Endothelial cell of umbilical vein (primary cell): ENCODE measurements around the gene CFAP46. TPM values are rescaled to one million over a fixed set of nuclear protein-coding genes. Genes with fewer than 3 reads are reported as not detected.

Experiments used
- BruUV-seq: library from RNA; stranded (reverse); fragments of 400-500 nt; replicated peaks from 2 replicates; lab custom pipeline; 2021; lab: Mats Ljungman, UMichigan
- CTCF ChIA-PET: fragments of 300-600, 350-600 bp; sonication (Branson Sonifier 250); formaldehyde crosslinking; loops from one replicate; lab custom pipeline; 2021; ENCODE audit warnings: antibody characterized with exemption, inconsistent platforms; lab: Charles Lee
- POLR2A ChIA-PET: fragments of 300-600, 350-600 bp; sonication (Branson Sonifier 250); formaldehyde crosslinking; loops from one replicate; lab custom pipeline; 2021; ENCODE audit warnings: antibody characterized with exemption, inconsistent platforms; lab: Charles Lee
- DNase-seq: peaks from one replicate; pipeline ENCODE4 v3.0.0-alpha.2; 2011; ENCODE audit warnings: low read depth, low spot score
- FAIRE-seq: peaks from 2 replicates; lab custom pipeline; 2011; peaks lifted over from hg19 to GRCh38; lab: Jason Lieb, UNC
- H2AFZ ChIP-seq: 2 replicates; pipeline ENCODE4 v1.6.0; 2012; ENCODE audit warnings: low read depth, low read length, control low read depth, inconsistent platforms
- H3K27ac ChIP-seq: 2 replicates; pipeline ENCODE4 v1.5.1; 2011; ENCODE audit warnings: low read depth, mild to moderate bottlenecking, control low read depth, low read length, moderate library complexity; ENCODE audit not compliant: insufficient read depth
- H3K27me3 ChIP-seq, 2 experiments: 2 replicates each; pipeline versions ENCODE4 v1.6.0 to v1.6.1; 2011; ENCODE audit warnings: low read length in 2 of 2, mixed read lengths in 1 of 2; ENCODE audit not compliant: control insufficient read depth in 2 of 2, insufficient read depth in 2 of 2
- H3K36me3 ChIP-seq, 2 experiments: 2 replicates in 1 of 2; 3 replicates in 1 of 2; pipeline ENCODE4 v1.5.1; 2011; ENCODE audit warnings: low read length in 2 of 2, mild to moderate bottlenecking in 1 of 2, moderate library complexity in 1 of 2; ENCODE audit not compliant: control insufficient read depth in 2 of 2, insufficient read depth in 2 of 2; ENCODE audit errors: extremely low read depth in 1 of 2
- H3K4me1 ChIP-seq: 3 replicates; pipeline ENCODE4 v1.5.1; 2011; ENCODE audit warnings: mild to moderate bottlenecking, low read length; ENCODE audit not compliant: control insufficient read depth, insufficient read depth; ENCODE audit errors: extremely low read depth
- H3K4me2 ChIP-seq: 2 replicates; pipeline ENCODE4 v1.6.1; 2011; ENCODE audit warnings: low read length, control low read depth, mixed read lengths; ENCODE audit not compliant: insufficient read depth
- H3K4me3 ChIP-seq, 3 experiments: fragments of 200-600 bp in 1 of 3; sonication (generic), shearing (Covaris generic) in 1 of 3; replicated peaks in 1 of 3; 2 replicates each; pipeline ENCODE4 v1.5.1; 2011 to 2016; ENCODE audit warnings: control low read depth in 3 of 3, low read length in 3 of 3, mild to moderate bottlenecking in 2 of 3, inconsistent platforms in 1 of 3, low read depth in 1 of 3, moderate library complexity in 1 of 3; ENCODE audit not compliant: insufficient read depth in 1 of 3
- H3K79me2 ChIP-seq: 2 replicates; pipeline ENCODE4 v1.6.0; 2012; ENCODE audit warnings: low read length, inconsistent platforms; ENCODE audit not compliant: control insufficient read depth, insufficient read depth
- H3K9ac ChIP-seq: replicated peaks from 2 replicates; pipeline ENCODE3; 2011; ENCODE audit warnings: low read length, control low read depth; ENCODE audit not compliant: insufficient read depth; ENCODE audit errors: extremely low read depth
- H3K9me1 ChIP-seq: replicated peaks from 3 replicates; pipeline ENCODE4 v1.6.0; 2011; ENCODE audit warnings: mild to moderate bottlenecking, low read length; ENCODE audit not compliant: control insufficient read depth, insufficient read depth; ENCODE audit errors: extremely low read depth
- H3K9me3 ChIP-seq: replicated peaks from 2 replicates; pipeline ENCODE4 v1.5.1; 2012; ENCODE audit warnings: low read length, inconsistent platforms; ENCODE audit not compliant: control insufficient read depth, insufficient read depth
- H4K20me1 ChIP-seq: replicated peaks from 2 replicates; pipeline ENCODE3; 2011; ENCODE audit warnings: mild to moderate bottlenecking, low read length; ENCODE audit not compliant: control insufficient read depth, insufficient read depth; ENCODE audit errors: extremely low read depth
- EZH2 ChIP-seq: IDR thresholded peaks from 2 replicates; pipeline ENCODE4 v1.6.1; 2012; ENCODE audit warnings: borderline replicate concordance, low read depth, mild to moderate bottlenecking, moderate library complexity, low read length, inconsistent platforms; ENCODE audit not compliant: severe bottlenecking
- FOS ChIP-seq: IDR thresholded peaks from 2 replicates; pipeline ENCODE4 v1.6.1; 2011; ENCODE audit warnings: mild to moderate bottlenecking, low read length, moderate library complexity, borderline replicate concordance; ENCODE audit not compliant: insufficient read depth
- GATA2 ChIP-seq: IDR thresholded peaks from 2 replicates; pipeline ENCODE4 v1.7.0; 2011; ENCODE audit warnings: low read depth, mild to moderate bottlenecking, moderate library complexity, mixed read lengths, low read length; ENCODE audit not compliant: insufficient read length, insufficient read depth
- JUN ChIP-seq: IDR thresholded peaks from 2 replicates; pipeline ENCODE4 v1.6.1; 2011; ENCODE audit warnings: borderline replicate concordance, low read depth; ENCODE audit not compliant: insufficient read length, insufficient read depth
- MYC ChIP-seq: IDR thresholded peaks from one replicate; pipeline ENCODE4 v1.6.1; 2011; ENCODE audit warnings: mild to moderate bottlenecking, low read depth, low read length
- POLR2A ChIP-seq: IDR thresholded peaks from 2 replicates; pipeline ENCODE4 v1.6.1; 2012; ENCODE audit warnings: low read depth, mild to moderate bottlenecking, control low read depth, low read length
- POLR2AphosphoS5 ChIP-seq: IDR thresholded peaks from 2 replicates; pipeline ENCODE4 v1.6.1; 2012; ENCODE audit warnings: low read depth, mild to moderate bottlenecking, control low read depth, low read length, moderate library complexity; ENCODE audit not compliant: insufficient read depth
- dilution Hi-C: fragments of 300-500 bp; cut with MboI; formaldehyde crosslinking; loops from one replicate; pipeline ENCODE4 v1.15.0; 2019; ENCODE audit warnings: low sequenced_read_pairs; ENCODE audit not compliant: extremely low pct_ligation_motif_present
- intact Hi-C: fragments of 100-400 bp; cut with micrococcal nuclease; formaldehyde crosslinking; loops from one replicate; pipeline ENCODE4 v1.10.0; 2022
- polyA plus RNA-seq, 4 experiments: library from polyadenylated mRNA; depleted of rRNA in 3 of 4; stranded (reverse) in 3 of 4; unstranded in 1 of 4; fragments of >200 nt; gene quantifications; 2 replicates each; pipeline versions ENCODE4 v1.2.1 to v1.2.3, GENCODE V29; 2011 to 2012; ENCODE audit warnings: missing spikeins in 1 of 4
- total RNA-seq: library from RNA; stranded (reverse); gene quantifications from 2 replicates; pipeline ENCODE4 v1.2.3, GENCODE V29; 2021
- TF ChIP-seq, protein P1 (sequence below), 2 donors: IDR thresholded peaks; 1 replicate in 1 of 2; 2 replicates in 1 of 2; pipeline ENCODE4 v1.5.1; 2011; ENCODE audit warnings: low read length in 2 of 2, mild to moderate bottlenecking in 2 of 2, moderate library complexity in 2 of 2, control low read depth in 1 of 2, inconsistent platforms in 1 of 2, low read depth in 1 of 2; ENCODE audit not compliant: insufficient read depth in 1 of 2; ENCODE audit errors: extremely low read depth in 1 of 2
- TF ChIP-seq, protein P2 (sequence below): IDR thresholded peaks from 2 replicates; pipeline ENCODE4 v1.6.1; 2011; ENCODE audit not compliant: insufficient read depth, insufficient read length

CFAP46 gene
- total and polyA plus RNA-seq, 2 donors (not counting 3 experiments of a cell fraction or from before 2014, with no cell fraction given): 0.75 to 0.98 TPM

GRCh38 chr10:132879408-132880127 lies 62.8 kb downstream of the CFAP46 start:
- H3K9me1 ChIP-seq: no peaks in the 10 kb centered on the region
- dilution Hi-C loops (no loop called here), intact Hi-C loops (no loop called here)
- no peaks in the 10 kb centered on the region for H4K20me1 ChIP-seq
- no peaks in the 10 kb centered on the region for H3K9me3 ChIP-seq
- DNase-seq: no peak
- BruUV-seq: no TSS peak
- no peak overlapping the region for H3K27ac ChIP-seq
- POLR2A ChIA-PET: no interaction called here
- CTCF ChIA-PET: no interaction called here
- H3K4me1 ChIP-seq: no peaks in the 10 kb centered on the region
- no peaks in the 10 kb centered on the region for H3K79me2 ChIP-seq
- TF ChIP-seq MYC (no peak), POLR2AphosphoS5 (no peak), JUN (no peak), EZH2 (no peak), FOS (no peak), POLR2A (no peak), GATA2 (no peak)
- TF ChIP-seq, protein P1, sequence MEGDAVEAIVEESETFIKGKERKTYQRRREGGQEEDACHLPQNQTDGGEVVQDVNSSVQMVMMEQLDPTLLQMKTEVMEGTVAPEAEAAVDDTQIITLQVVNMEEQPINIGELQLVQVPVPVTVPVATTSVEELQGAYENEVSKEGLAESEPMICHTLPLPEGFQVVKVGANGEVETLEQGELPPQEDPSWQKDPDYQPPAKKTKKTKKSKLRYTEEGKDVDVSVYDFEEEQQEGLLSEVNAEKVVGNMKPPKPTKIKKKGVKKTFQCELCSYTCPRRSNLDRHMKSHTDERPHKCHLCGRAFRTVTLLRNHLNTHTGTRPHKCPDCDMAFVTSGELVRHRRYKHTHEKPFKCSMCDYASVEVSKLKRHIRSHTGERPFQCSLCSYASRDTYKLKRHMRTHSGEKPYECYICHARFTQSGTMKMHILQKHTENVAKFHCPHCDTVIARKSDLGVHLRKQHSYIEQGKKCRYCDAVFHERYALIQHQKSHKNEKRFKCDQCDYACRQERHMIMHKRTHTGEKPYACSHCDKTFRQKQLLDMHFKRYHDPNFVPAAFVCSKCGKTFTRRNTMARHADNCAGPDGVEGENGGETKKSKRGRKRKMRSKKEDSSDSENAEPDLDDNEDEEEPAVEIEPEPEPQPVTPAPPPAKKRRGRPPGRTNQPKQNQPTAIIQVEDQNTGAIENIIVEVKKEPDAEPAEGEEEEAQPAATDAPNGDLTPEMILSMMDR (IDR thresholded peaks at IDR 0.05; ENCODE audit: extremely low read depth in 1 of 2, insufficient read depth in 1 of 2, low read depth in 1 of 2, low read length in 2 of 2): no peak
- TF ChIP-seq, protein P2, sequence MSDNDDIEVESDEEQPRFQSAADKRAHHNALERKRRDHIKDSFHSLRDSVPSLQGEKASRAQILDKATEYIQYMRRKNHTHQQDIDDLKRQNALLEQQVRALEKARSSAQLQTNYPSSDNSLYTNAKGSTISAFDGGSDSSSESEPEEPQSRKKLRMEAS: no peak
- no peak overlapping the region for H3K4me3 ChIP-seq
- H3K36me3 ChIP-seq: no peaks in the 10 kb centered on the region
- no peak for FAIRE-seq
- H3K4me2 ChIP-seq: no peak overlapping the region
- H2AFZ ChIP-seq: no peak overlapping the region
- no peak overlapping the region for H3K9ac ChIP-seq
- H3K27me3 ChIP-seq: no peaks in the 10 kb centered on the region
